HG02571 (cell line): ENCODE measurements around the gene FGD2.
"Not testable (repeated sequence)": the region's sequence is repeated elsewhere in the genome, so short reads cannot be mapped to it uniquely, and the experiment has no call there.

Experiments
- ATAC-seq: cut with Tn5 transposase; IDR thresholded peaks from one replicate; pipeline ENCODE4 v1.9.1; 2021; ENCODE audit warnings: mild to moderate bottlenecking, moderate library complexity; ENCODE audit not compliant: unreplicated experiment

FGD2 gene

DNA sequence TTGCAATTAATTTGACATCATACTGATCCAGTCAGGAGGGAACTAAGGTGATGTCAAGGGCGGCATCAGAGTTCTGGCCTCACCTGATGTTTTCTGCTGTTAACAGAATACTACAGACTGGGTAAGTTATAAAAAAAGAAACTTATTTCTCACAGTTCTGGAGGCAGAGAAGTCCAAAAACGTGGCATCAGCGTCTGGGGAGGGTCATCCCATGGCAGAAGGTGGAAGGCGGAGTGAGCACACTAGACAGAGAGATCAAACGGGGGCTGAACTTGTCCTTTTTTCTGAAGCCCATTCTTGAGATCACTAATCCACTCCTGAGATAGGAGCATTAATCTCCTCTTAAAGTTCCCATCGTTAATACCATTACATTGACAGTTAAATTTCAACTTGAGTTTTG, 16.2 kb upstream of the FGD2 start:
- no peak for ATAC-seq

- ATAC-seq = not testable (repeated sequence)
Observed at GRCh38 chr6:36990401-36990800, 15.1 kb upstream of the FGD2 start.

- no peak for ATAC-seq
Observed at GRCh38 chr6:36997811-36998722, 7.4 kb upstream of the FGD2 start.

GRCh38 chr6:36998723-36999038, 6.8 kb upstream of the FGD2 start:
- no peak for ATAC-seq

GRCh38 chr6:36999061-36999750, 6.2 kb upstream of the FGD2 start:
- ATAC-seq = no peak

DNA sequence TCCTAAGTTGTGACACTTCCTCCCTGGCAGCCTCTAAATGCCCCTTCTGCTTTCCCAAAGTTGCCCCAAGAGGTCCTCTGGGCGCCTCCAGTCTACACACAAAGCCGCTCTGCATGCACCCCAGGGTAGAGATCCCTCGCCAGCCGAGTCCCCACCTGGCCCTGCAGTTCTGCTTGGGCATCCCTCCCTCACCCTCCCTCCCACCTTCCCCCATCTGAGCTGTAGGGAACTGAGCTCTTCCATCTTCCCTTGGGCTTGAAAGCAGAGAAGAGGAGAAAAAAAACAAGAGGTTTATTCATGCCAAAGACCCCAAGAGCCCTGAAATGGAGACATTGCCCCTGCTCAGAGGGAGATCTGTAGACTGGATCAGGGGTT, 5.7 kb upstream of the FGD2 start:
- ATAC-seq = no peak

- no peak for ATAC-seq
Observed at GRCh38 chr6:37004044-37004980, 1.1 kb upstream of the FGD2 start.

- peak; percentile 7 for ATAC-seq
Observed at GRCh38 chr6:37005827-37006567, 542 bp downstream of the FGD2 start.

- ATAC-seq = no peak
Observed at GRCh38 chr6:37006793-37007339, 1.4 kb downstream of the FGD2 start.

DNA sequence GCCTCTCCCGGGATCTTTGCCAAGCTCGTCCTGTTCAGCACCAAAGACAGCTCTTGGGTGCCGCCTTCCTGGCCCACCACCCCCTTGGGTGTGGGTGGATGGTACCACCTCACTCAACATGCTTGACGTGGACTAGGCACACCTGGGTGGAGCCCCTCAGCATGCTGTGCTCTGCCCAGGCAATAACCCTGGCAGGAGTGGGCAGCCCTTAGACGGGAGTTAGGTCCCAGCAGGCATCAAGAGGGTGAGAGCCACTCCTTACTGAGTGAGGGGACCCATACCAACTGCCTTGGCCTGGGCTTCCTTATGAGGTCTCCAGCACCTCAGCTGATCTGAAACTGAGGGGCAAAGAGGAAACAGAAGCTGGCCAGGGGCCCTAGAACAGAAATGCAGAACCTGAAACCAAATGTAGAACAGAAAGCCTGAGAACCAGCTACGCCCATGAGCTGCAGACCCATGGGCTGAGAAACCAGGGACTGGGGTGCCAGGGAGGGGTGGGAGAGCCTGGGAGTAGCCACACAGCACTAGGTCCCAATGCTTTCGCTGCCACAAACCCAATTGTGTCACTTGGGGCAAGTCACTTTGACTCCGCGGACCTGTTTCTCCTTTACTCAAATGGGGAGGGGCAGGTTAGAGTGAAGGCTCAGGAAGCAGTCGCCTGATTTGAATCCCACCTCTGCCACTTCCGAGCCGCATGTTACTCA, 2.0 kb downstream of the FGD2 start:
- ATAC-seq = no peak

GRCh38 chr6:37008484-37009465, 3.3 kb downstream of the FGD2 start:
- no peak for ATAC-seq

GRCh38 chr6:37010402-37010892, 5.0 kb downstream of the FGD2 start:
- no peak for ATAC-seq

- ATAC-seq = no peak
Observed at GRCh38 chr6:37011656-37012378, 6.4 kb downstream of the FGD2 start.

DNA sequence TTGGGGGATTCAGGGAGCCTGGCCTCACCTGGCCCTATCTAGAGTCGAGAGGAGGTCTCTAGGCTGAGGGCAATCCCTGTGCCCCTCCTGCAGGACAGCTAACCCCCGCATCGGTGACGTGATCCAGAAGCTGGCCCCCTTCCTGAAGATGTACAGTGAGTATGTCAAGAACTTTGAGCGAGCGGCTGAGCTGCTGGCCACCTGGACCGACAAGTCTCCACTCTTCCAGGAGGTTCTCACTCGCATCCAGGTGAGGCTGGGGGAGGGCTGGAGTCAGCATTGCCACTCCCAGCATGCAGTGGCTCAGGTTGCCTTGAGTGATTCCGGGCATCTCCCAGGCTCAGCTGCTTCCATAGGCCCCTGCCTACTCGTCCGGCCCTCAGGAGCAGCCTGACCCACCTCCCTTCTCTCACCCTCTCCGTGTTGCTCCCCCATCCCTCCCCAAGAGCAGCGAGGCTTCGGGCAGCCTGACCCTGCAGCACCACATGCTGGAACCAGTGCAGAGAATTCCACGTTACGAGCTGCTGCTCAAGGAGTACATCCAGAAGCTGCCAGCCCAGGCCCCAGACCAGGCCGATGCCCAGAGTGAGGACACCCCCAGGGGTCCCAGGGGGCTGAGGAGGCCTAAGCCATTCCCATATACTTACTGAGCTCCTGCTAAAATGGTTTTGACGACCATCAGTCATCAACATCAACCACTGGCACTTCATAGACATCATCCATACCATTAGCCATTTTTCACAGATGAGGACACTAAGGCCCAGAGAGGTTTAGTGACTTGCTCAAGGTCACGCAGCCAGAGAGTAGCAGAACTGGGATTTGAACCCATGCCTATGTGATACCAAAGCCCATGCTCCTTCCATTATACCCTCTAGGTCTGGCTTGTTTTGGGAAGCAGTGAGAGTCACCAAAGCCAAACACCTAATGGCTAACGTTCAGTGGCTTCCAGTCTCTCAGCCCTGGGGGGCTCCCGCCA, 8.3 kb downstream of the FGD2 start:
- ATAC-seq = no peak

DNA sequence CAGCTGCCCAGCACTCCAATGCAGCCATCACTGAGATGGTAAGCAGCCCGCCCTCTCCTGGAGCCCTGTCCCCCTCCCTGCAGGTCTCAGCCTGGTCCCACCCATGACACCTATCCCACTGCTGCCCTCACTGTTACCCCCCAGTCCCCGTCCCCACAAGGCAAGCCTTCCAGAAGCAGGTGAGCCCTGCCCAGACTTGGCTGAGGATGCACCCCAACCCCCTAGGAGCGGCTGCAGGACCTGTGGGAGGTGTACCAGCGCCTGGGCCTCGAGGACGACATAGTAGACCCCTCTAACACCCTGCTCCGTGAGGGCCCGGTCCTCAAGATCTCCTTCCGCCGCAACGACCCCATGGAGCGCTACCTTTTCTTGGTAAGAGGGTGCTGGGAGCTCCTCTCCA, 9.2 kb downstream of the FGD2 start:
- no peak for ATAC-seq

DNA sequence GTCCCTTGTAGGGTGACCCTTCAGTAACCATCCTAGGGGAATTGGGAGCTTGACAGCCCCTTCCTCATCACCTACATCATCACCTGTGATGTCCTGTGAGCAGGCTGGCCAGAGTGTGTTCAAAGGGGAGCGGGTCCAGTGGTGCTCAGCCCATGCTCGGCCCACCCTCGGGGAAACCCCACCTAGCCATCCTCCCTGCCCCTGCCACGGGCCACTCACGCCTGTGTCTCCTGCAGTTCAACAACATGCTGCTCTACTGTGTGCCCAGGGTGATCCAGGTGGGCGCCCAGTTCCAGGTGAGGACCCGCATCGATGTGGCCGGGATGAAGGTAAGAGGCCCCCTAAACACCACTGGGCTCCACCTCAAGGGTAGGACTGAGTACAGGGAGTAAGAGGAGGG, 10.1 kb downstream of the FGD2 start:
- no peak for ATAC-seq

- no peak for ATAC-seq
Observed at GRCh38 chr6:37016995-37017394, 11.5 kb downstream of the FGD2 start.
